Esophagus (tissue), 2 donors: ENCODE results near the gene ZNF563. TPM values are rescaled to one million over a fixed set of nuclear protein-coding genes. Genes with fewer than 3 reads are reported as not detected.
"Not testable (repeated sequence)": the region's sequence is repeated elsewhere in the genome, so short reads cannot be mapped to it uniquely, and the experiment has no call there.

ENCODE experiments used
- H3K27ac ChIP-seq, 2 donors: one replicate each; pipeline ENCODE4 v1.5.1; 2013; ENCODE audit warnings: low read depth in 2 of 2, mild to moderate bottlenecking in 2 of 2, inconsistent platforms in 1 of 2, low read length in 1 of 2, moderate library complexity in 1 of 2
- H3K27me3 ChIP-seq, 2 donors: one replicate each; pipeline ENCODE4 v1.6.1; 2013; ENCODE audit warnings: low read length in 2 of 2, control low read depth in 1 of 2, mild to moderate bottlenecking in 1 of 2; ENCODE audit not compliant: insufficient read depth in 2 of 2, control insufficient read depth in 1 of 2
- H3K36me3 ChIP-seq, 2 donors: one replicate each; pipeline ENCODE4 v1.6.1; 2013; ENCODE audit warnings: low read length in 1 of 2; ENCODE audit not compliant: control insufficient read depth in 2 of 2, insufficient read depth in 2 of 2
- H3K4me1 ChIP-seq, 2 donors: one replicate each; pipeline ENCODE4 v1.6.1; 2013; ENCODE audit warnings: low read length in 1 of 2; ENCODE audit not compliant: control insufficient read depth in 2 of 2, insufficient read depth in 2 of 2
- H3K4me3 ChIP-seq, 2 donors: one replicate each; pipeline ENCODE4 v1.5.1; 2013; ENCODE audit warnings: low read length in 2 of 2, mild to moderate bottlenecking in 2 of 2, low read depth in 1 of 2, moderate library complexity in 1 of 2
- H3K9me3 ChIP-seq, 2 donors: one replicate each; pipeline ENCODE4 v1.6.1; 2013; ENCODE audit warnings: mild to moderate bottlenecking in 2 of 2, low read depth in 1 of 2, low read length in 1 of 2, moderate library complexity in 1 of 2; ENCODE audit not compliant: control insufficient read depth in 2 of 2, insufficient read depth in 1 of 2
- WGBS, 2 donors: extraction: QIAGEN DNeasy Blood & Tissue Kit; methylation state at CpG; one replicate each; pipeline ENCODE4 v1.1.7; 2013; 5-methylcytosine and 5-hydroxymethylcytosine counted together
- polyA plus RNA-seq, 2 donors: library from polyadenylated mRNA; stranded (reverse); fragments of 200-250 nt; gene quantifications; one replicate each; pipeline ENCODE4 v1.2.3, GENCODE V29; 2013
- donor health status: healthy with polysubstance abuse.
- donor health status: Bipolar disorder and iron deficiency.

Gene ZNF563
- 1 to 10 TPM; 1.5 to 1.7 TPM for polyA plus RNA-seq

DNA sequence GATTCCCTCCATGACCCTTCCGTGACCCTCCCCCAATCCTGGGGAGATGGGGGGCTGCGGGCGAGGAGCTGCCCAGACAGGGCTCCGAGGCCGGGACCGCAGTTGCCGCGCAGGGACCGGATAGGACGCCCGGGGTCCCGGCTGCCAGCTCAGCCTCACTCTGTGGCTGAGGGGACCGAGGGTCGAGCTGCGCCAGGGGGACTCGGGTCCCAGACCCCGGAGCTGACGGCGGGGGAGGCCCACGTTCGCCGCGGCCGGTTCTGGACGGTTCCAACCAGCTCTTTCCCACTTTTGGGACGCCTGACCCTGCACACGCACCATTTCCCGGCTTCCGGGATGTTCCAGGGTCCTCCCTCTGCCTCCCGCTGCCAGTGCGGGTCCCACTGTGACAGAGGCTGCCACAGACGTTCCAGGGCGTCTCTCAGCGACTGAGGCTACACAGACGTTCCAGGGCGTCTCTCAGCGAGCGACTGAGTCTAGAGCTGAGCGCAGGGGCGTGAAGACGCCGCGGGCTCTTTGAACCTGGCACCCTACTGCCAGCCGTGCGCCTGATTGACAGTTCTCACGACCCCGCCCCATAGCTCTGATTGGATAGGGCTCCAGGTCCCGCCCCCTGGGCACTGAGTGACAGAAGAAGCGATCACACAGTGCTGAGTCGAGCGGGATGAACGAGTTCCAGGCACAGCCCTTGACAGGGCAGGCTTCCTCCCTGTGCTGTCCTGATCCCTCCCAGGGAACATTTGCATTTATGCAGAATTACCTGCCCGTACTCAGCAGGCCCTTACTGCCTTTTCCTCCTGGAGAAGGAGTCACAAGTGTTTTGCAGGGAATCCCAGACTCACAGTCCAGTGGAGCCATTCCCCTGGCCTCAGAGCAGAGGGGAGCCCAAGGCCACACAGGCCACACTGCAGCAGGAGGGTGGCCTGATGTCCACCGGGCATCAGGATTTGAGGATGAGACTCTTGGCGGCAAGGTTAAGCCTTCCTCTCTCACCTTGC, at the start of gene ZNF563:
TSS of gene ZNF563 (minus strand) at position 472 of the 998 bp plus-strand sequence. CDS start at position 321, 151 bp downstream.
- Histone ChIP-seq H3K9me3 (no peaks in the 10 kb centered on the region), H3K27ac (peak within 1 kb of the TSS; percentile 93 to 97), H3K4me3 (peak within 1 kb of the TSS; percentile 85 to 90), H3K4me1 (peaks cover 0 to 6% of the 10 kb centered on the region in 2 donors), H3K36me3 (no peaks in the 10 kb centered on the region), H3K27me3 (no peaks in the 10 kb centered on the region)
- WGBS, 2 donors: 0 to 1% methylated on average over 55 of the region's 55 CpGs

DNA sequence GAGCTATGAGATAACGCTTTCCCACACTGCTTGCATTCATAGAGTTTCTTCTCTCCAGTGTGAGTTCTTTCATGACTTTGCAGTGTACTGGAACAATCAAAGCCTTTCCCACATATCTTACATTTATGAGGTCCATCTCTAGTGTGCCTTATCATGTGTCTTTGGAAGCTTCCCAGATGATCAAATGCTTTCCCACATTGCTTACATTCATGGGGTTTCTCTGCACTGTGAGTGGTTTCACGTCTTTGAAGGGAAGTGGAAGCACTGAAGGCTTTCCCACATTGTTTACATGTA, 47.0 kb upstream of the ZNF563 start:
- Histone ChIP-seq H3K27ac (no peak overlapping the region), H3K36me3 (peaks cover 3 to 6% of the 10 kb centered on the region in 2 donors), H3K27me3 (no peaks in the 10 kb centered on the region), H3K4me3 (no peak overlapping the region), H3K4me1 (no peaks in the 10 kb centered on the region), H3K9me3 (peaks cover 4 to 13% of the 10 kb centered on the region in 2 donors)
- WGBS, 2 donors: 81 to 89% methylated on average over 2 of the region's 2 CpGs

DNA sequence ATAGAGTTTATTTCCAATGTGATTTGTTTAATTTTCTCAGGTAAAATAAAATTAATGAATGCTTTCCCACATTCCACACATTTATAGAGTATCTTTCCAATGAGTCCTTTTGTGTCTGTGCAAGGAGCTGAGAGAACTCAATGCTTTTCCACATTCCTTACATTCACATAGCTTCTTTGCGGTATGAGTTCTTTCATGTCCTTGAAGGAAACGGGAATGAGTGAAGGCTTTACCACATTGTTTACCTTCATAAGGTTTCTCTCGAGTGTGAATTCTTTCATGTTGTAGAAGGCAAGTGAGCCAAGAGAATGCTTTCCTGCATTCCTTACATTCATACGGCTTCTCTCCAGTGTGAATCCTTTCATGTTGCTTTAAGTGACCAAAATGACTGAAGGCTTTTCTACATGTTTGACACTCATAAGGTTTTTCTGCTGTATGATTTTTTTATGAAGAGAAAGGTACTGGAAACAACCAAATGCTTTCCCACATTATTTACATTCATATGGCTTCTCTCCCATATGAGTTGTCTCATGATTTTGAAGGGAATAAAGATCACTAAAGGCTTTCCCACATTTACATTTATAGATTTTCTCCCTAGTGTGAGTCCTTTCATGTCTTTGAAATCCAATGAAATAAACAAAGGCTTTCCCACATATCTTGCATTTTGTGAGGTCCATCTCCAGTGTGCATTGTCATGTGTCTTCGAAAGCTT, 46.5 kb upstream of the ZNF563 start:
- no peaks in the 10 kb centered on the region for H3K27me3 ChIP-seq
- H3K27ac ChIP-seq: no peak overlapping the region
- WGBS, 2 donors: 88 to 93% methylated on average over 5 of the region's 5 CpGs
- H3K4me1 ChIP-seq: no peaks in the 10 kb centered on the region
- H3K36me3 ChIP-seq: peaks cover 3 to 6% of the 10 kb centered on the region in 2 donors
- H3K4me3 ChIP-seq: no peak overlapping the region
- H3K9me3 ChIP-seq: peaks cover 4 to 13% of the 10 kb centered on the region in 2 donors

DNA sequence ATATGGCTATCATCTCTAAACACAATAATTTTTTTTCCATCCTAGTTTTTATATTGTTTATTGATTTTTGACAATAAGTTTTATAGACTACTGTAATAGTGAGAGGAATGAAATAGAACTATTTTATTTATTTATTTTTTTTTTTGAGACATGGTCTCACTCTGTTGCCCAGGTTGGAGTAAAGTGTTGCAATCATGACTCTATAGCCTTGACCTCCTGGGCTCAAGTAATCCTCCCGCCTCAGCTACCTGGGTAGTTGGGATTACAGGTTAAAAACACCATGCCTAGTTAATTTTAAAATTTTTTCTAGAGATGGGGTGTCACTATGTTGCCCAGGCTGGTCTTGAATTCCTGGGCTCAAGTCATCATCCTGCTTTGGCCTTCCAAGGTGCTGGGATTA, 40.6 kb upstream of the ZNF563 start:
- H3K4me1 ChIP-seq: no peaks in the 10 kb centered on the region
- no peaks in the 10 kb centered on the region for H3K36me3 ChIP-seq
- H3K27me3 ChIP-seq: no peaks in the 10 kb centered on the region
- H3K9me3 ChIP-seq: peaks cover 4 to 6% of the 10 kb centered on the region in 2 donors
- 88 to 91% methylated on average over 1 of the region's 1 CpG for WGBS, 2 donors
- no peak overlapping the region for H3K27ac ChIP-seq
- no peak overlapping the region for H3K4me3 ChIP-seq

DNA sequence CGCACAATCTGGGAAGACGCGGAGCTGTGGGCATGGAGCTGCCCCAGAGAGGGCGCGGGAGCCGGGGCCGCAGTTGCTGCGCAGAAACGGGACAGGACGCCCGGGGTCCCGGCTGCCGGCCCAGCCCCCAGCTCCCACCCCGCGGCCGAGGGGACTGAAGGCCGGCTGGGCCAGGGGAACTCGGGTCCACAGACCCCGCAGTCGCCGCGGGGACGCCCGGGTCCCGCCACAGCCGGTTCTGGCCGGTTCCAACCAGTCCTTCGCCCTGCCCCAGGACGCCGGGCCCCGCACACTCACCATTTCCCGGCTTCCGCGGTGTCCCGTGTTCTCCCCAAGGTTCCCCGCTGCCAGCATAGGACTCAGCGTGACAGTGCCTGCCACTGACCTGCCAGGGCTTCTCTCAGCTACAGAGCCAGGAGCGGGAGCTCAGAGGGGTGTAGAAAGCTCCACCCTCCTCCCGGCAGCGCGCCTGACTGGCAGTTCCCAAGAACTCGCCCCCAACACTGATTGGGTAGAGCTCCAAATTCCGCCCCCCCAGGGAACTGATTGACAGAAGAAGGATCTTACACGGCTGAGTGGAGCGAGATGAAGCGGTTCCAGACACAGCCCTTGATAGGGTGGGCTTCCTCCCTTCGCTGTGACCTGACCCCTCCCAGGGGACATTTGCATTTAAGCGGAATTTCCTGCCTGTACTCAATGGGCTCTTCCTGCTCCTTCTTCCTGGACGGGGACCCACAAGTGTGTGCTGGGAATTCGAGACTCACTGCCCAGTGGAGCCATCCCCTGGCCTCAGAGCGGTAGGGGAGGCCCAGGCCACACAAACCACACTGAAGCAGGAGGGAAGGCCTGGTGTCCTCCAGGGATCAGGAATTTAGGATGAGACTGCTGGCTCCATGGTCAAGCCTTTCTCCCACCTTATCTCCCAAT, 32.1 kb upstream of the ZNF563 start, which contains the start of gene ZNF442:
TSS of gene ZNF442 (minus strand) at position 448 of the 927 bp plus-strand sequence. CDS start 2,052 bp downstream, outside the sequence.
- Histone ChIP-seq H3K4me1 (no peaks in the 10 kb centered on the region), H3K27ac (peak within 1 kb of the TSS; percentile 79 to 90), H3K9me3 (no peaks in the 10 kb centered on the region), H3K36me3 (no peaks in the 10 kb centered on the region), H3K4me3 (peak within 1 kb of the TSS; percentile 72 to 91), H3K27me3 (no peaks in the 10 kb centered on the region)
- 1 to 2% methylated on average over 31 to 51 of the region's 51 CpGs for WGBS, 2 donors

DNA sequence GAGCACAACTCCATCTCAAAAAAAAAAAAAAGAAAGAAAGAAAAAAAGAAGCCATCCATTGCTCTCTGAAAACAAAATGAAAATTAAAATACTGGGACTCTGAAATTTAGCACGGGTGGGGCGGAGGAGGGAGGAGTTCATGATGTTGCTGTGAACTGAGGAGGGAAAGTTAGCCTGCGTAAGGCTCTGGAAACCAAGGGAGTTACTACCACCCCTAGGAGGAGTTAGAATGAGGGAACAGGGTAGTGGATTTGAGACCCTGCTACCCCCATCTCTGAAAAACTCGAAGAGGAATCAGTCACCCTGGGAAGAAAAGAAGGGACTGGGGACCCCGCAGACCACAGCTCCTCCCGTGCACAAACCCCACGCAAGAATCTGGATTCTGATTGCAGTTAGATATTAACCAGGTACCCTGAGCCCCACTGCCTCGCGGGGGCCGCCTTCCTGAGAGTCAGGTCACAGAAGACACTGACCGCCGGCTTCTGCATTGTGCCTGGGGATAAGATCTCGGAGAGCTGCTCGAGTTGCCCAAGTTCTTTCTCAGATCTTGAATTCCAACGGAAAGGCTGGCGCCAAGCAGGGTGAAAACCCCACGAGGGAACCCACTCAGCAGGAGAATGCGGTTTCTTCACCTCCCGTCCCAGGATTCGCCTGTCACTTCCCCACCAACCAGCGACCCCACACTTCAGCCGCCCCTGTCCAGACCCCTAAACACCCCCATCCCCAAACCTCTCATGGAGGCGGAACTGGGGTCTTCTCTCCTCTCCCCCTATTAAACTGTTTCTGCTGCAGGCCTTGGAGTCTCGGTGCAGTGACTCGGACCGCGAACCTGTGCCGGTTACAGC, 31.2 kb upstream of the ZNF563 start:
- Histone ChIP-seq H3K36me3 (no peaks in the 10 kb centered on the region), H3K4me1 (no peaks in the 10 kb centered on the region), H3K27ac (peak overlapping the region; percentile 79 to 90), H3K27me3 (no peaks in the 10 kb centered on the region), H3K9me3 (no peaks in the 10 kb centered on the region), H3K4me3 (peak overlapping the region; percentile 72 to 91)
- WGBS, 2 donors: 6 to 8% methylated on average over 28 of the region's 28 CpGs

DNA sequence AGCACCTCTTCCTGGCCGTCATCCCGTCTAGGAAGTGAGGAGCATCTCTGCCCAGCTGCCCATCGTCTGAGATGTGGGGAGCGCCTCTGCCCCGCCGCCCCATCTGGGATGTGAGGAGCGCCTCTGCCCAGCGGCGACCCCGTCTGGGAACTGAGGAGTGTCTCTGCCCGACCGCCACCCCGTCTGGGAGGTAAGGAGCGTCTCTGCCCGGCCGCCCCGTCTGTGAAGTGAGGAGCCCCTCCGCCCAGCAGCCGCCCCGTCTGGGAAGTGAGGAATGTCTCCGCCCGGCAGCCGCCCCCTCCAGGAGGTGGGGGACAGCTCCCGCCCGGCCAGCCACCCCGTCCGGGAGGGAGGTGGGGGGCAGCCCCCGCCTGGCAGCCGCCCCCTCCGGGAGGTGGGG, 28.8 kb upstream of the ZNF563 start:
- not testable (repeated sequence) for H3K4me3 ChIP-seq, H3K27me3 ChIP-seq, H3K36me3 ChIP-seq, H3K4me1 ChIP-seq, H3K9me3 ChIP-seq, H3K27ac ChIP-seq
- 96% methylated on average over 24 to 30 of the region's 30 CpGs for WGBS, 2 donors

DNA sequence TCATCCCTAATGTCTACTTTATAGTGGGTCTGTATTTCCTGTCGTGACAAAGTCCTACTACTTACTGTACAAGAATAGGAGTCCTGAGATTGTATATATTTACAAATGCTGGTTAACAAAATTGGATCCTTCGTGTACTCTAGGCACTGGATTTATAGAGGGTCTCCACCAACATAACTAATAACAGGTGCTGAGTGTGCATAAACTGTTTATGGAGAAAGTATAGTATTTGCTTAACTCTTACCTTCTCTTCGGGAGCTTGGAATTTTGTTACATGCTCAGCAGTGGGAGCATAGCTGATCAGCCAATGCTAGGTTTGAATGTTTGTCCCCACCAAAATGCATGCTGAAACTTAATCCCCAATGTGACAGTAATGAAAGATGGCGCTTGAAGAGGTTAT, 19.9 kb upstream of the ZNF563 start:
- WGBS, 2 donors: 91 to 96% methylated on average over 4 of the region's 4 CpGs
- Histone ChIP-seq H3K27me3 (no peaks in the 10 kb centered on the region), H3K9me3 (peaks cover 0 to 15% of the 10 kb centered on the region in 2 donors), H3K36me3 (peaks cover 3 to 4% of the 10 kb centered on the region in 2 donors), H3K27ac (no peak overlapping the region), H3K4me1 (no peaks in the 10 kb centered on the region), H3K4me3 (no peak overlapping the region)
